GM23338 (cell line): ENCODE measurements around the gene PLPP6. TPM values are rescaled to one million over a fixed set of nuclear protein-coding genes. Genes with fewer than 3 reads are reported as not detected.

Experiments used
- CREB1 ChIP-seq: fragments of 250-450 bp; sonication (Bioruptor Pico); IDR thresholded peaks from 2 replicates; pipeline ENCODE4 v1.5.0; 2020; ENCODE audit warnings: low read depth, mild to moderate bottlenecking, moderate library complexity
- CTCF ChIP-seq, 2 experiments: fragments of 200-600 bp in 1 of 2; sonication (generic) in 1 of 2; conservative IDR thresholded peaks; 2 replicates each; pipeline versions ENCODE4 v1.5.1 to v1.6.1; 2016 to 2017; ENCODE audit warnings: antibody characterized with exemption in 2 of 2, low read depth in 2 of 2, mild to moderate bottlenecking in 2 of 2, moderate library complexity in 1 of 2
- ETS1 ChIP-seq: IDR thresholded peaks from 2 replicates; pipeline ENCODE4 v1.6.1; 2016; ENCODE audit warnings: antibody characterized with exemption
- EZH2phosphoT487 ChIP-seq: fragments of 200-600 bp; sonication (generic); IDR thresholded peaks from one replicate; pipeline ENCODE4 v1.8.1; 2018; ENCODE audit warnings: antibody characterized with exemption; ENCODE audit not compliant: unreplicated experiment
- JUNB ChIP-seq: IDR thresholded peaks from one replicate; pipeline ENCODE4 v1.6.1; 2016; ENCODE audit warnings: antibody characterized with exemption; ENCODE audit not compliant: unreplicated experiment
- NANOG ChIP-seq: IDR thresholded peaks from 2 replicates; pipeline ENCODE4 v1.6.1; 2016; ENCODE audit warnings: antibody characterized with exemption, borderline replicate concordance
- POLR2AphosphoS5 ChIP-seq: IDR thresholded peaks from 2 replicates; pipeline ENCODE4 v1.6.1; 2016; ENCODE audit warnings: antibody characterized with exemption, low read depth
- STAT1 ChIP-seq: IDR thresholded peaks from one replicate; pipeline ENCODE4 v1.6.1; 2016; ENCODE audit warnings: antibody characterized with exemption; ENCODE audit not compliant: unreplicated experiment
- ZNF114 ChIP-seq: fragments of 250-450 bp; sonication (Bioruptor Pico); IDR thresholded peaks from 2 replicates; pipeline ENCODE4 v1.5.0; 2020; ENCODE audit warnings: mild to moderate bottlenecking, moderate library complexity
- ZNF462 ChIP-seq: fragments of 250-450 bp; sonication (Bioruptor Pico); IDR thresholded peaks from 2 replicates; pipeline ENCODE4 v1.5.0; 2020; ENCODE audit warnings: mild to moderate bottlenecking, moderate library complexity
- polyA plus RNA-seq: library from polyadenylated mRNA; unstranded; fragments of >200 nt; fragmentation: Nextera tagmentation; extraction: Ambion mirVana; gene quantifications from 2 replicates; pipeline ENCODE4 v1.2.1, GENCODE V29; 2016
- total RNA-seq: library from RNA; depleted of rRNA; stranded (reverse); fragments of >200 nt; shearing (Covaris generic); gene quantifications from 2 replicates; pipeline ENCODE4 v1.2.3, GENCODE V29; 2014

PLPP6 gene
- total and polyA plus RNA-seq, 2 experiments from 2014 or later, result 6.3 to 13.2 TPM

GRCh38 chr9:4674783-4675182, 12.7 kb downstream of the PLPP6 start (continued):
- no peak for TF ChIP-seq ZNF462 (CRISPR knock-in tag)
- TF ChIP-seq NANOG, result no peak
- TF ChIP-seq POLR2AphosphoS5, result no peak
- TF ChIP-seq CREB1 (CRISPR knock-in tag), result no peak
- no peak for TF ChIP-seq EZH2phosphoT487
- no peak for TF ChIP-seq ETS1
- no peak for TF ChIP-seq ZNF114
- no peak for TF ChIP-seq JUNB
- TF ChIP-seq CTCF (conservative IDR thresholded peaks at IDR 0.05; ENCODE audit: low read depth in 2 of 2), result no peak
- TF ChIP-seq STAT1, result no peak
